H1 (cell line): ENCODE data around the gene HS3ST6. TPM values are rescaled to one million over a fixed set of nuclear protein-coding genes. Genes with fewer than 3 reads are reported as not detected.
A peak's percentile ranks its signal among the peaks of the same experiment; 100 is the strongest.

Source experiments
- ASH2L ChIP-seq: fragments of 200-600, 300-600 bp; sonication (generic); IDR thresholded peaks from one replicate; pipeline ENCODE4 v1.7.1; 2017; ENCODE audit warnings: low read length
- ATF2 ChIP-seq: IDR thresholded peaks from 2 replicates; pipeline ENCODE4 v1.6.1; 2012; ENCODE audit warnings: low read length, inconsistent platforms
- ATF3 ChIP-seq: IDR thresholded peaks from 2 replicates; pipeline ENCODE4 v1.6.1; 2011; ENCODE audit warnings: low read depth, mild to moderate bottlenecking, low read length; ENCODE audit not compliant: insufficient read depth
- BRCA1 ChIP-seq: IDR thresholded peaks from 2 replicates; pipeline ENCODE4 v1.6.1; 2012; ENCODE audit warnings: low read depth, low read length, improper control_type of control experiment
- CHD2 ChIP-seq: IDR thresholded peaks from 2 replicates; pipeline ENCODE4 v1.6.1; 2012; ENCODE audit warnings: low read length, improper control_type of control experiment
- E2F6 ChIP-seq: IDR thresholded peaks from 2 replicates; pipeline ENCODE4 v1.6.1; 2012; ENCODE audit warnings: inconsistent platforms
- EGR1 ChIP-seq: IDR thresholded peaks from 2 replicates; pipeline ENCODE4 v1.6.1; 2011; ENCODE audit warnings: low read depth, low read length, borderline replicate concordance
- GABPA ChIP-seq: IDR thresholded peaks from 2 replicates; pipeline ENCODE4 v1.6.1; 2011; ENCODE audit warnings: mild to moderate bottlenecking, low read length, moderate library complexity, borderline replicate concordance; ENCODE audit not compliant: insufficient read depth
- GTF2F1 ChIP-seq: IDR thresholded peaks from 2 replicates; pipeline ENCODE4 v1.6.1; 2012; ENCODE audit warnings: low read depth, low read length, improper control_type of control experiment, borderline replicate concordance
- HDAC2 ChIP-seq, 2 experiments: fragments of 300-600 bp in 1 of 2; sonication (generic) in 1 of 2; IDR thresholded peaks; 2 replicates each; pipeline ENCODE4 v1.6.1; 2011 to 2012; ENCODE audit warnings: low read depth in 2 of 2, low read length in 2 of 2, mild to moderate bottlenecking in 2 of 2, moderate library complexity in 2 of 2, borderline replicate concordance in 1 of 2, inconsistent platforms in 1 of 2
- HDAC6 ChIP-seq: IDR thresholded peaks from one replicate; pipeline ENCODE4 v1.7.1; 2012; ENCODE audit warnings: low read depth, mild to moderate bottlenecking, inconsistent platforms, low read length, moderate library complexity
- KDM4A ChIP-seq: IDR thresholded peaks from one replicate; pipeline ENCODE4 v1.7.1; 2012; ENCODE audit warnings: low read depth, mild to moderate bottlenecking, moderate library complexity, low read length, inconsistent platforms; ENCODE audit not compliant: severe bottlenecking
- PHF8 ChIP-seq: fragments of 200-600 bp; sonication (generic); conservative IDR thresholded peaks from 2 replicates; pipeline ENCODE4 v1.7.1; 2012; ENCODE audit warnings: low read depth, mild to moderate bottlenecking, inconsistent platforms, low read length, moderate library complexity
- POLR2A ChIP-seq, 2 experiments: IDR thresholded peaks; 1 replicate in 1 of 2; 2 replicates in 1 of 2; pipeline ENCODE4 v1.6.1; 2011; ENCODE audit warnings: low read depth in 2 of 2, low read length in 2 of 2, mild to moderate bottlenecking in 2 of 2; ENCODE audit errors: control extremely low read depth in 1 of 2
- SIN3A ChIP-seq, 2 experiments: IDR thresholded peaks in 1 of 2; conservative IDR thresholded peaks in 1 of 2; 2 replicates each; pipeline ENCODE4 v1.6.1; 2011 to 2012; ENCODE audit warnings: low read length in 2 of 2, improper control_type of control experiment in 1 of 2, low read depth in 1 of 2, mild to moderate bottlenecking in 1 of 2
- SP4 ChIP-seq: IDR thresholded peaks from 2 replicates; pipeline ENCODE4 v1.6.1; 2012; ENCODE audit warnings: low read length, inconsistent platforms
- USF2 ChIP-seq: IDR thresholded peaks from 2 replicates; pipeline ENCODE4 v1.6.1; 2011; ENCODE audit warnings: low read length, improper control_type of control experiment
- ZNF274 ChIP-seq: IDR thresholded peaks from 2 replicates; pipeline ENCODE4 v1.7.0; 2012; ENCODE audit warnings: low read length, borderline replicate concordance; ENCODE audit errors: extremely low read depth
- polyA plus RNA-seq, 7 experiments: library from polyadenylated mRNA; depleted of rRNA in 3 of 7; stranded (reverse) in 5 of 7; unstranded in 2 of 7; fragments of >200 nt in 5 of 7; fragments of 200-250 nt in 2 of 7; gene quantifications; 1 replicate in 5 of 7; 2 replicates in 1 of 7; 4 replicates in 1 of 7; pipeline versions ENCODE4 v1.2.1 to v1.2.3, GENCODE V29; 2011 to 2013; ENCODE audit warnings: missing spikeins in 2 of 7, mixed read lengths in 2 of 7
- total RNA-seq: library from RNA; stranded (reverse); fragmentation: NEBNext Ultra II Directional; extraction: Animal tissue kit (Norgen Biotek cat#: 25700); gene quantifications from 2 replicates; pipeline ENCODE4 v1.2.1, GENCODE V29; 2021

The HS3ST6 gene
- total and polyA plus RNA-seq, 2 of the 8 experiments (the other 6 are each of a cell fraction or from before 2014, with no cell fraction given): 0.36 to 0.39 TPM

- TF ChIP-seq GTF2F1 (peak; percentile 93), ATF2 (peak; percentile 51; the same call in 1 of the 2 replicates), ASH2L (no peak), POLR2A (IDR thresholded peaks at IDR 0.05; ENCODE audit: control extremely low read depth in 1 of 2, low read depth in 2 of 2, low read length in 2 of 2) (peak; percentile 99 to 100), ZNF274 (no peak), SP4 (0 out of 2 replicates have a peak, but pooled peaks have one; percentile 72), HDAC6 (no peak), CHD2 (peak; percentile 96), HDAC2 (IDR thresholded peaks at IDR 0.05; ENCODE audit: borderline replicate concordance in 1 of 2, low read depth in 2 of 2, low read length in 2 of 2) (peak in 1 of 2 experiments; percentile 17; a peak in 1 of 4 replicates), ATF3 (peak; percentile 73; the same call in 1 of the 2 replicates), BRCA1 (peak; percentile 86), USF2 (no peak), PHF8 (peak; percentile 93), GABPA (no peak), KDM4A (peak; percentile 85), EGR1 (peak; percentile 96), E2F6 (peak; percentile 17; the same call in 1 of the 2 replicates), SIN3A (conservative IDR thresholded peaks at IDR 0.05 in 1 of 2, IDR thresholded peaks at IDR 0.05 in 1 of 2; ENCODE audit: low read depth in 1 of 2, low read length in 2 of 2) (peak in 1 of 2 experiments; percentile 51; a peak in 2 of 4 replicates)
These were observed 46.5 kb upstream of the HS3ST6 start, which contains the start of gene RPS2 (continued) for GRCh38 chr16:1964506-1965395.
